ENCODE data around the gene CDON. TPM values are rescaled to one million over a fixed set of nuclear protein-coding genes. Genes with fewer than 3 reads are reported as not detected.

The CDON gene
- 39.8 TPM for total RNA-seq

GRCh38 chr11:126062679-126063506, at the start of gene CDON:
CDON (minus strand) TSS chr11:126062866; CDS start chr11:126023476, 39,390 bp downstream.
- DNase-seq, result peak; percentile 82

GRCh38 chr11:126111458-126112116, 48.9 kb upstream of the CDON start:
- DNase-seq, result no peak

GRCh38 chr11:126109941-126110731, 47.5 kb upstream of the CDON start:
- no peak for DNase-seq

GRCh38 chr11:126106594-126107328, 44.1 kb upstream of the CDON start:
- no peak for DNase-seq

- no peak for DNase-seq
These were observed 43.0 kb upstream of the CDON start for GRCh38 chr11:126105748-126106080.

- DNase-seq, result no peak
These were observed 42.5 kb upstream of the CDON start for GRCh38 chr11:126105022-126105747.

- no peak for DNase-seq
These were observed 41.8 kb upstream of the CDON start for GRCh38 chr11:126104420-126104819.

- DNase-seq, result no peak
These were observed 40.5 kb upstream of the CDON start for GRCh38 chr11:126103150-126103549.

- no peak for DNase-seq
These were observed 39.8 kb upstream of the CDON start for GRCh38 chr11:126102436-126102981.

- DNase-seq, result no peak
These were observed 39.2 kb upstream of the CDON start for GRCh38 chr11:126101930-126102283.

GRCh38 chr11:126101251-126101929, 38.7 kb upstream of the CDON start:
- DNase-seq, result no peak

- DNase-seq, result no peak
These were observed 38.0 kb upstream of the CDON start for GRCh38 chr11:126100716-126101115.

GRCh38 chr11:126098204-126098769, 35.6 kb upstream of the CDON start:
- no peak for DNase-seq

- DNase-seq, result no peak
These were observed 33.1 kb upstream of the CDON start for GRCh38 chr11:126095745-126096144.

- DNase-seq, result no peak
These were observed 27.8 kb upstream of the CDON start for GRCh38 chr11:126090452-126090851.

GRCh38 chr11:126088999-126089398, 26.3 kb upstream of the CDON start:
- DNase-seq, result no peak

- DNase-seq, result no peak
These were observed 23.6 kb upstream of the CDON start for GRCh38 chr11:126086248-126086647.

- no peak for DNase-seq
These were observed 21.9 kb upstream of the CDON start for GRCh38 chr11:126084608-126084912.

GRCh38 chr11:126083829-126084607, 21.4 kb upstream of the CDON start:
- no peak for DNase-seq
